ENCODE results near the gene RSAD2. TPM values are rescaled to one million over a fixed set of nuclear protein-coding genes. Genes with fewer than 3 reads are reported as not detected.
A peak's percentile ranks its signal among the peaks of the same experiment; 100 is the strongest.

RSAD2 gene
- total RNA-seq, 1 experiment from 2014 or later = not detected

DNA sequence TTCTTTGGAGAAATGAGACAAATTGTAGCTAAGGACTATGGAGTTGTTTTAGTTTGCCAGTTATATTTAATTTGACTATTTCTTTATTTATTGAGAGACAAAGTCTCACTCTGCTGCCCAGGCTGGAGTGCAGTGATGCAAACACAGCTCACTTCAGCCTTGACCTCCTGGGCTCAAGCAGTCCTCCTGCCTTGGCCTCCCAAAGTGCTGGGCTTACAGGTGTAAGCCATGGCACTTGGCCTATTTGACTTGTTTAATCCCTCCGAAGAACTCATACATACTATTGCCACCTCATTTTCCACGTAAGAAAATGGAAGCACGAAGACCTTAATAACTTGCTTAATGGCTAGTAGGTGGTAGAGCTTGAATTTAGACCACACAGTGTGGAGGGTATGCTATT is 38.6 kb downstream of the RSAD2 start:
- ChIA-PET POLR2A (no interaction called here), CTCF (interaction anchor here (0.6 to 2.5 kb wide), 10 partner anchors 11 to 118 kb away, joined by 3 to 12 read pairs (median 3); no protein-coding TSS in a partner anchor)
- peak overlapping the region; percentile 66 for H3K4me3 Mint-ChIP-seq
- peaks cover 28% of the 10 kb centered on the region for H3K27me3 Mint-ChIP-seq (ENCODE audit: low read depth)
- H3K36me3 Mint-ChIP-seq = no peaks in the 10 kb centered on the region
- H3K9me3 Mint-ChIP-seq = no peaks in the 10 kb centered on the region
- peaks cover 32% of the 10 kb centered on the region for H3K4me1 Mint-ChIP-seq
- DNase-seq (ENCODE audit: low spot score) (no peak), ATAC-seq (no peak)
- TF ChIP-seq NR3C1 (CRISPR knock-in tag; conservative IDR thresholded peaks at IDR 0.05; ENCODE audit: low read depth) = no peak
- TF ChIP-seq TEAD4 (CRISPR knock-in tag; IDR thresholded peaks at IDR 0.05) = no peak
- no peak for TF ChIP-seq FOXP1 (CRISPR knock-in tag; IDR thresholded peaks at IDR 0.05; ENCODE audit: borderline replicate concordance)
- TF ChIP-seq, protein P1, sequence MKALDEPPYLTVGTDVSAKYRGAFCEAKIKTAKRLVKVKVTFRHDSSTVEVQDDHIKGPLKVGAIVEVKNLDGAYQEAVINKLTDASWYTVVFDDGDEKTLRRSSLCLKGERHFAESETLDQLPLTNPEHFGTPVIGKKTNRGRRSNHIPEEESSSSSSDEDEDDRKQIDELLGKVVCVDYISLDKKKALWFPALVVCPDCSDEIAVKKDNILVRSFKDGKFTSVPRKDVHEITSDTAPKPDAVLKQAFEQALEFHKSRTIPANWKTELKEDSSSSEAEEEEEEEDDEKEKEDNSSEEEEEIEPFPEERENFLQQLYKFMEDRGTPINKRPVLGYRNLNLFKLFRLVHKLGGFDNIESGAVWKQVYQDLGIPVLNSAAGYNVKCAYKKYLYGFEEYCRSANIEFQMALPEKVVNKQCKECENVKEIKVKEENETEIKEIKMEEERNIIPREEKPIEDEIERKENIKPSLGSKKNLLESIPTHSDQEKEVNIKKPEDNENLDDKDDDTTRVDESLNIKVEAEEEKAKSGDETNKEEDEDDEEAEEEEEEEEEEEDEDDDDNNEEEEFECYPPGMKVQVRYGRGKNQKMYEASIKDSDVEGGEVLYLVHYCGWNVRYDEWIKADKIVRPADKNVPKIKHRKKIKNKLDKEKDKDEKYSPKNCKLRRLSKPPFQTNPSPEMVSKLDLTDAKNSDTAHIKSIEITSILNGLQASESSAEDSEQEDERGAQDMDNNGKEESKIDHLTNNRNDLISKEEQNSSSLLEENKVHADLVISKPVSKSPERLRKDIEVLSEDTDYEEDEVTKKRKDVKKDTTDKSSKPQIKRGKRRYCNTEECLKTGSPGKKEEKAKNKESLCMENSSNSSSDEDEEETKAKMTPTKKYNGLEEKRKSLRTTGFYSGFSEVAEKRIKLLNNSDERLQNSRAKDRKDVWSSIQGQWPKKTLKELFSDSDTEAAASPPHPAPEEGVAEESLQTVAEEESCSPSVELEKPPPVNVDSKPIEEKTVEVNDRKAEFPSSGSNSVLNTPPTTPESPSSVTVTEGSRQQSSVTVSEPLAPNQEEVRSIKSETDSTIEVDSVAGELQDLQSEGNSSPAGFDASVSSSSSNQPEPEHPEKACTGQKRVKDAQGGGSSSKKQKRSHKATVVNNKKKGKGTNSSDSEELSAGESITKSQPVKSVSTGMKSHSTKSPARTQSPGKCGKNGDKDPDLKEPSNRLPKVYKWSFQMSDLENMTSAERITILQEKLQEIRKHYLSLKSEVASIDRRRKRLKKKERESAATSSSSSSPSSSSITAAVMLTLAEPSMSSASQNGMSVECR (CRISPR knock-in tag; IDR thresholded peaks at IDR 0.05; ENCODE audit: borderline replicate concordance) = no peak
- TF ChIP-seq NR1H2 (CRISPR knock-in tag; IDR thresholded peaks at IDR 0.05) = no peak
- TF ChIP-seq SMAD4 (CRISPR knock-in tag; IDR thresholded peaks at IDR 0.05) = no peak
- no peak for TF ChIP-seq MXD4 (CRISPR knock-in tag; IDR thresholded peaks at IDR 0.05; ENCODE audit: borderline replicate concordance)
- TF ChIP-seq SOX15 (CRISPR knock-in tag; IDR thresholded peaks at IDR 0.05) = no peak
- TF ChIP-seq, protein P2, sequence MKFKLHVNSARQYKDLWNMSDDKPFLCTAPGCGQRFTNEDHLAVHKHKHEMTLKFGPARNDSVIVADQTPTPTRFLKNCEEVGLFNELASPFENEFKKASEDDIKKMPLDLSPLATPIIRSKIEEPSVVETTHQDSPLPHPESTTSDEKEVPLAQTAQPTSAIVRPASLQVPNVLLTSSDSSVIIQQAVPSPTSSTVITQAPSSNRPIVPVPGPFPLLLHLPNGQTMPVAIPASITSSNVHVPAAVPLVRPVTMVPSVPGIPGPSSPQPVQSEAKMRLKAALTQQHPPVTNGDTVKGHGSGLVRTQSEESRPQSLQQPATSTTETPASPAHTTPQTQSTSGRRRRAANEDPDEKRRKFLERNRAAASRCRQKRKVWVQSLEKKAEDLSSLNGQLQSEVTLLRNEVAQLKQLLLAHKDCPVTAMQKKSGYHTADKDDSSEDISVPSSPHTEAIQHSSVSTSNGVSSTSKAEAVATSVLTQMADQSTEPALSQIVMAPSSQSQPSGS (CRISPR knock-in tag; IDR thresholded peaks at IDR 0.05; ENCODE audit: borderline replicate concordance, low read depth) = no peak
- TF ChIP-seq NFYB (CRISPR knock-in tag; conservative IDR thresholded peaks at IDR 0.05; ENCODE audit: low read depth) = no peak
- TF ChIP-seq, protein P3, sequence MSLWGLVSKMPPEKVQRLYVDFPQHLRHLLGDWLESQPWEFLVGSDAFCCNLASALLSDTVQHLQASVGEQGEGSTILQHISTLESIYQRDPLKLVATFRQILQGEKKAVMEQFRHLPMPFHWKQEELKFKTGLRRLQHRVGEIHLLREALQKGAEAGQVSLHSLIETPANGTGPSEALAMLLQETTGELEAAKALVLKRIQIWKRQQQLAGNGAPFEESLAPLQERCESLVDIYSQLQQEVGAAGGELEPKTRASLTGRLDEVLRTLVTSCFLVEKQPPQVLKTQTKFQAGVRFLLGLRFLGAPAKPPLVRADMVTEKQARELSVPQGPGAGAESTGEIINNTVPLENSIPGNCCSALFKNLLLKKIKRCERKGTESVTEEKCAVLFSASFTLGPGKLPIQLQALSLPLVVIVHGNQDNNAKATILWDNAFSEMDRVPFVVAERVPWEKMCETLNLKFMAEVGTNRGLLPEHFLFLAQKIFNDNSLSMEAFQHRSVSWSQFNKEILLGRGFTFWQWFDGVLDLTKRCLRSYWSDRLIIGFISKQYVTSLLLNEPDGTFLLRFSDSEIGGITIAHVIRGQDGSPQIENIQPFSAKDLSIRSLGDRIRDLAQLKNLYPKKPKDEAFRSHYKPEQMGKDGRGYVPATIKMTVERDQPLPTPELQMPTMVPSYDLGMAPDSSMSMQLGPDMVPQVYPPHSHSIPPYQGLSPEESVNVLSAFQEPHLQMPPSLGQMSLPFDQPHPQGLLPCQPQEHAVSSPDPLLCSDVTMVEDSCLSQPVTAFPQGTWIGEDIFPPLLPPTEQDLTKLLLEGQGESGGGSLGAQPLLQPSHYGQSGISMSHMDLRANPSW (CRISPR knock-in tag; conservative IDR thresholded peaks at IDR 0.05; ENCODE audit: low read depth) = no peak
- no peak for TF ChIP-seq SP1 (CRISPR knock-in tag; conservative IDR thresholded peaks at IDR 0.05)
- TF ChIP-seq IRF2 (CRISPR knock-in tag; IDR thresholded peaks at IDR 0.05; ENCODE audit: borderline replicate concordance, low read depth) = no peak
- no peak for TF ChIP-seq ETV6 (CRISPR knock-in tag; IDR thresholded peaks at IDR 0.05)
- TF ChIP-seq NR2C2 (CRISPR knock-in tag; IDR thresholded peaks at IDR 0.05) = no peak
- no peak for TF ChIP-seq GABPB1 (CRISPR knock-in tag; IDR thresholded peaks at IDR 0.05)
- TF ChIP-seq, protein P4, sequence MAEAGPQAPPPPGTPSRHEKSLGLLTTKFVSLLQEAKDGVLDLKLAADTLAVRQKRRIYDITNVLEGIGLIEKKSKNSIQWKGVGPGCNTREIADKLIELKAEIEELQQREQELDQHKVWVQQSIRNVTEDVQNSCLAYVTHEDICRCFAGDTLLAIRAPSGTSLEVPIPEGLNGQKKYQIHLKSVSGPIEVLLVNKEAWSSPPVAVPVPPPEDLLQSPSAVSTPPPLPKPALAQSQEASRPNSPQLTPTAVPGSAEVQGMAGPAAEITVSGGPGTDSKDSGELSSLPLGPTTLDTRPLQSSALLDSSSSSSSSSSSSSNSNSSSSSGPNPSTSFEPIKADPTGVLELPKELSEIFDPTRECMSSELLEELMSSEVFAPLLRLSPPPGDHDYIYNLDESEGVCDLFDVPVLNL (CRISPR knock-in tag; IDR thresholded peaks at IDR 0.05; ENCODE audit: borderline replicate concordance, low read depth) = no peak
- TF ChIP-seq, protein P5, sequence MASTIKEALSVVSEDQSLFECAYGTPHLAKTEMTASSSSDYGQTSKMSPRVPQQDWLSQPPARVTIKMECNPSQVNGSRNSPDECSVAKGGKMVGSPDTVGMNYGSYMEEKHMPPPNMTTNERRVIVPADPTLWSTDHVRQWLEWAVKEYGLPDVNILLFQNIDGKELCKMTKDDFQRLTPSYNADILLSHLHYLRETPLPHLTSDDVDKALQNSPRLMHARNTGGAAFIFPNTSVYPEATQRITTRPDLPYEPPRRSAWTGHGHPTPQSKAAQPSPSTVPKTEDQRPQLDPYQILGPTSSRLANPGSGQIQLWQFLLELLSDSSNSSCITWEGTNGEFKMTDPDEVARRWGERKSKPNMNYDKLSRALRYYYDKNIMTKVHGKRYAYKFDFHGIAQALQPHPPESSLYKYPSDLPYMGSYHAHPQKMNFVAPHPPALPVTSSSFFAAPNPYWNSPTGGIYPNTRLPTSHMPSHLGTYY (CRISPR knock-in tag; IDR thresholded peaks at IDR 0.05) = no peak
- TF ChIP-seq, protein P6, sequence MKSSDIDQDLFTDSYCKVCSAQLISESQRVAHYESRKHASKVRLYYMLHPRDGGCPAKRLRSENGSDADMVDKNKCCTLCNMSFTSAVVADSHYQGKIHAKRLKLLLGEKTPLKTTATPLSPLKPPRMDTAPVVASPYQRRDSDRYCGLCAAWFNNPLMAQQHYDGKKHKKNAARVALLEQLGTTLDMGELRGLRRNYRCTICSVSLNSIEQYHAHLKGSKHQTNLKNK (CRISPR knock-in tag; IDR thresholded peaks at IDR 0.05) = no peak
- TF ChIP-seq, protein P7, sequence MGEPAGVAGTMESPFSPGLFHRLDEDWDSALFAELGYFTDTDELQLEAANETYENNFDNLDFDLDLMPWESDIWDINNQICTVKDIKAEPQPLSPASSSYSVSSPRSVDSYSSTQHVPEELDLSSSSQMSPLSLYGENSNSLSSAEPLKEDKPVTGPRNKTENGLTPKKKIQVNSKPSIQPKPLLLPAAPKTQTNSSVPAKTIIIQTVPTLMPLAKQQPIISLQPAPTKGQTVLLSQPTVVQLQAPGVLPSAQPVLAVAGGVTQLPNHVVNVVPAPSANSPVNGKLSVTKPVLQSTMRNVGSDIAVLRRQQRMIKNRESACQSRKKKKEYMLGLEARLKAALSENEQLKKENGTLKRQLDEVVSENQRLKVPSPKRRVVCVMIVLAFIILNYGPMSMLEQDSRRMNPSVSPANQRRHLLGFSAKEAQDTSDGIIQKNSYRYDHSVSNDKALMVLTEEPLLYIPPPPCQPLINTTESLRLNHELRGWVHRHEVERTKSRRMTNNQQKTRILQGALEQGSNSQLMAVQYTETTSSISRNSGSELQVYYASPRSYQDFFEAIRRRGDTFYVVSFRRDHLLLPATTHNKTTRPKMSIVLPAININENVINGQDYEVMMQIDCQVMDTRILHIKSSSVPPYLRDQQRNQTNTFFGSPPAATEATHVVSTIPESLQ (CRISPR knock-in tag; IDR thresholded peaks at IDR 0.05) = no peak
- no peak overlapping the region for H3K27ac Mint-ChIP-seq

Data from WTC11 (cell line).